GM18861 (cell line): ENCODE data around the gene ZNF561.
"Not testable (repeated sequence)": the region's sequence is repeated elsewhere in the genome, so short reads cannot be mapped to it uniquely, and the experiment has no call there.

ENCODE experiments used
- ATAC-seq: cut with Tn5 transposase; IDR thresholded peaks from one replicate; pipeline ENCODE4 v1.9.1; 2021; ENCODE audit not compliant: unreplicated experiment

ZNF561 gene

GRCh38 chr19:9582081-9582725, 38.8 kb downstream of the ZNF561 start:
- ATAC-seq, result not testable (repeated sequence)

- ATAC-seq, result no peak
Observed at GRCh38 chr19:9580728-9581127, 40.3 kb downstream of the ZNF561 start.

GRCh38 chr19:9570255-9570654, 50.8 kb downstream of the ZNF561 start:
- ATAC-seq, result no peak

- no peak for ATAC-seq
Observed at GRCh38 chr19:9566729-9567128, 54.3 kb downstream of the ZNF561 start.

- no peak for ATAC-seq
Observed at GRCh38 chr19:9565900-9566705, 54.9 kb downstream of the ZNF561 start.
